ENCODE results near the gene TMEM204.

TMEM204 gene

DNA sequence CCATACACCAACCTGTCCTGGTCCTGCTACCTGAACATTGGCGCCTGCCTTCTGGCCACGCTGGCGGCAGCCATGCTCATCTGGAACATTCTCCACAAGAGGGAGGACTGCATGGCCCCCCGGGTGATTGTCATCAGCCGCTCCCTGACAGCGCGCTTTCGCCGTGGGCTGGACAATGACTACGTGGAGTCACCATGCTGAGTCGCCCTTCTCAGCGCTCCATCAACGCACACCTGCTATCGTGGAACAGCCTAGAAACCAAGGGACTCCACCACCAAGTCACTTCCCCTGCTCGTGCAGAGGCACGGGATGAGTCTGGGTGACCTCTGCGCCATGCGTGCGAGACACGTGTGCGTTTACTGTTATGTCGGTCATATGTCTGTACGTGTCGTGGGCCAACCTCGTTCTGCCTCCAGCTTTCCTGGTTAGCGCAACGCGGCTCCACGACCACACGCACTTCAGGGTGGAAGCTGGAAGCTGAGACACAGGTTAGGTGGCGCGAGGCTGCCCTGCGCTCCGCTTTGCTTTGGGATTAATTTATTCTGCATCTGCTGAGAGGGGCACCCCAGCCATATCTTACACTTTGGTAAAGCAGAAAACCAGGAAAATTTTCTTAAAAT is 21.5 kb downstream of the TMEM204 start:
- no peaks in the 10 kb centered on the region for H3K9me3 ChIP-seq
- H3K4me3 ChIP-seq (ENCODE audit: low read depth, low read length): no peak overlapping the region
- TF ChIP-seq, protein P1, sequence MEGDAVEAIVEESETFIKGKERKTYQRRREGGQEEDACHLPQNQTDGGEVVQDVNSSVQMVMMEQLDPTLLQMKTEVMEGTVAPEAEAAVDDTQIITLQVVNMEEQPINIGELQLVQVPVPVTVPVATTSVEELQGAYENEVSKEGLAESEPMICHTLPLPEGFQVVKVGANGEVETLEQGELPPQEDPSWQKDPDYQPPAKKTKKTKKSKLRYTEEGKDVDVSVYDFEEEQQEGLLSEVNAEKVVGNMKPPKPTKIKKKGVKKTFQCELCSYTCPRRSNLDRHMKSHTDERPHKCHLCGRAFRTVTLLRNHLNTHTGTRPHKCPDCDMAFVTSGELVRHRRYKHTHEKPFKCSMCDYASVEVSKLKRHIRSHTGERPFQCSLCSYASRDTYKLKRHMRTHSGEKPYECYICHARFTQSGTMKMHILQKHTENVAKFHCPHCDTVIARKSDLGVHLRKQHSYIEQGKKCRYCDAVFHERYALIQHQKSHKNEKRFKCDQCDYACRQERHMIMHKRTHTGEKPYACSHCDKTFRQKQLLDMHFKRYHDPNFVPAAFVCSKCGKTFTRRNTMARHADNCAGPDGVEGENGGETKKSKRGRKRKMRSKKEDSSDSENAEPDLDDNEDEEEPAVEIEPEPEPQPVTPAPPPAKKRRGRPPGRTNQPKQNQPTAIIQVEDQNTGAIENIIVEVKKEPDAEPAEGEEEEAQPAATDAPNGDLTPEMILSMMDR (IDR thresholded peaks at IDR 0.05; ENCODE audit: low read depth, low read length): no peak
- no peaks in the 10 kb centered on the region for H3K4me1 ChIP-seq
- H3K27me3 ChIP-seq: no peaks in the 10 kb centered on the region
- peak; percentile 3 for DNase-seq
- peaks cover 3% of the 10 kb centered on the region; the same call in 1 of the 2 replicates for H3K36me3 ChIP-seq

- TF ChIP-seq, protein P1 (IDR thresholded peaks at IDR 0.05; ENCODE audit: low read depth, low read length): no peak
- H3K36me3 ChIP-seq: peaks cover 3% of the 10 kb centered on the region; the same call in 1 of the 2 replicates
- no peaks in the 10 kb centered on the region for H3K27me3 ChIP-seq
- no peaks in the 10 kb centered on the region for H3K4me1 ChIP-seq
- no peaks in the 10 kb centered on the region for H3K9me3 ChIP-seq
- H3K4me3 ChIP-seq (ENCODE audit: low read depth, low read length): no peak overlapping the region
- no peak for DNase-seq
Measured at GRCh38 chr16:1556254-1556653, 22.8 kb downstream of the TMEM204 start.

- TF ChIP-seq, protein P1 (IDR thresholded peaks at IDR 0.05; ENCODE audit: low read depth, low read length): no peak
- DNase-seq: peak; percentile 1
- Histone ChIP-seq H3K4me1 (no peaks in the 10 kb centered on the region), H3K27me3 (no peaks in the 10 kb centered on the region), H3K36me3 (peaks cover 3% of the 10 kb centered on the region; the same call in 1 of the 2 replicates), H3K9me3 (no peaks in the 10 kb centered on the region), H3K4me3 (ENCODE audit: low read depth, low read length) (no peak overlapping the region)
Measured at GRCh38 chr16:1557074-1557473, 23.6 kb downstream of the TMEM204 start.

DNA sequence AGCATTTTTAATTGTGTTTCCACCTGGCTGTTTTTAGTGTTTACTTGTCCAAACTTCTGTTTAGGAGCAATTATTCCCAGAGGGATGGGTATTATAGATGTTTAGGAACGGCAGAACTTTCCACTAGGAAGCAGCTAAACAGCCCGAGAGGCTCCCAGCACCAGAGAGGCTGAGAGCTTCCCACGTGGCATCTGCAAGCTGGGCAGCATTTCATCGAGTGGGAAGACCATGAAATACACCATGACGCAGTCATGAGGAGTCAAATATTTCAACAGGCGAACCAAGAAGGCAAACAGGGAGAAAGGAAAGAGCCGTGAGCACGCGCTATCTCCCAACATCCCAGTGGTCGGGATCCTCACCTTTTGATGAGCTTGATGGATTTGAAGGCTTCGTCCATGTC is 24.1 kb downstream of the TMEM204 start:
- Histone ChIP-seq H3K36me3 (peaks cover 3% of the 10 kb centered on the region; the same call in 1 of the 2 replicates), H3K27me3 (no peaks in the 10 kb centered on the region), H3K9me3 (no peaks in the 10 kb centered on the region), H3K4me3 (ENCODE audit: low read depth, low read length) (no peak overlapping the region), H3K4me1 (no peaks in the 10 kb centered on the region)
- TF ChIP-seq, protein P1 (IDR thresholded peaks at IDR 0.05; ENCODE audit: low read depth, low read length): no peak
- no peak for DNase-seq

GRCh38 chr16:1559446-1559975 is 26.0 kb downstream of the TMEM204 start:
- Histone ChIP-seq H3K27me3 (no peaks in the 10 kb centered on the region), H3K4me3 (ENCODE audit: low read depth, low read length) (no peak overlapping the region), H3K4me1 (no peaks in the 10 kb centered on the region), H3K9me3 (no peaks in the 10 kb centered on the region), H3K36me3 (no peaks in the 10 kb centered on the region; the same call in 1 of the 2 replicates)
- TF ChIP-seq, protein P1 (IDR thresholded peaks at IDR 0.05; ENCODE audit: low read depth, low read length): no peak
- no peak for DNase-seq

DNA sequence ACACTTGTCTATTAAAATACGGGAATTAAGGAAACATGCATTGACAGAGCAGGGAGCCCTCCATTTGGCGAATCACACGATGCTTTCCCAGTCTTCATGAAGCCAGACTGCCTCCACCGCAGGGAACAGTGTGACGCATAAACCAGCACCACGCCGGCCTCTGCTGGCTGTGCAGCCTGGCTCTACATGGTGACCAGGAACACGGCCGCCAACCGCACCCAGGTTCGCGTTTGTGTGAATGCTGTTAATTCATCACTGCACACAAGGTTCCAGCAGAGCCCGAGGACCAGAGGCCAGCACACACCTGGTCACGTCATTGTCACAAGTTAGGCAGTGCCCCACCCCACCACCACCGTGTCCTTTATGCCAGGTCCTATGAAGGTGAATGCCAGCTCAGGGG is 26.7 kb downstream of the TMEM204 start:
- no peaks in the 10 kb centered on the region; the same call in 1 of the 2 replicates for H3K36me3 ChIP-seq
- H3K4me1 ChIP-seq: no peaks in the 10 kb centered on the region
- no peaks in the 10 kb centered on the region for H3K27me3 ChIP-seq
- TF ChIP-seq, protein P1 (IDR thresholded peaks at IDR 0.05; ENCODE audit: low read depth, low read length): no peak
- H3K9me3 ChIP-seq: no peaks in the 10 kb centered on the region
- no peak for DNase-seq
- H3K4me3 ChIP-seq (ENCODE audit: low read depth, low read length): no peak overlapping the region
